Cortex of kidney (tissue), 1 donor: Measurements from ENCODE around the gene PUS10.
"Not testable (repeated sequence)": the region's sequence is repeated elsewhere in the genome, so short reads cannot be mapped to it uniquely, and the experiment has no call there.

Source experiments
- DNase-seq: peaks from one replicate; lab custom pipeline; 2025; lab: John Stamatoyannopoulos, UW

Gene PUS10

DNA sequence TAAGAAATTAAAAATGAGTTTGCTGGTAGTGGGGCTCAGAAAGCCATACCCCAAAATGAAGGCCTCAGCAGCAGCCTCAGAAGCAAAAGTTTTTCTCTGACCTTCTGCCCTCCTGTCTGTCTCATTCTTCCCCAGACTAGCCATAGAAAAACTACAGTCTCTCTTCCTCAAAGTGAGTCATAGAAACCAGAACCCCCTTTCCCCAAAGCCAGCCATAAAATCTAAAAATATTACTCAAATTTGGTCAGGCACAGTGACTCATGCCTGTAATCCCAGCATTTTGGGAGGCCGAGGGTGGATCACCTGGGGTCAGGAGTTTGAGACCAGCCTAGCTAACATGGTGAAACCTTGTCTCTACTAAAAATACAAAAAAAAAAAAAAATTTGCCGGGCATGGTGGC, 5.8 kb downstream of the PUS10 start:
- not testable (repeated sequence) for DNase-seq

DNA sequence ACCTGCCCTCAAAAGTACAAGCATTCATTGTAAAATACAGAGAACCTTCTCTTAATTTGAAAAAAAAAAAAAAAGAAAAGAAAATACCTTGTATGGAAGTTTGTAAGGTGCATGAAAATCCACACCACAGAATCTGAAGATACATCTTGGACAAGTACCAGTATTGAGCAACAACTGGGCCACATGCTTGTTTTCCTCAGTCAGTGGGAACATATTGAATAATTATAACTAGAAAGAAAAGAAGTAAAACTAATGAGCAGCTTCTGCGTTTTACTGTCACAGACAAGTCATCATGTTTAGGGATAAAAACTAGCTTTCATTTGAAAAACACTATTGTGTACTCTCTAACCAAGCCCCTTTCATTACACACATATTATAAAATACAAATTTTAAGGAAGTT, 6.4 kb downstream of the PUS10 start:
- DNase-seq, result no peak

DNA sequence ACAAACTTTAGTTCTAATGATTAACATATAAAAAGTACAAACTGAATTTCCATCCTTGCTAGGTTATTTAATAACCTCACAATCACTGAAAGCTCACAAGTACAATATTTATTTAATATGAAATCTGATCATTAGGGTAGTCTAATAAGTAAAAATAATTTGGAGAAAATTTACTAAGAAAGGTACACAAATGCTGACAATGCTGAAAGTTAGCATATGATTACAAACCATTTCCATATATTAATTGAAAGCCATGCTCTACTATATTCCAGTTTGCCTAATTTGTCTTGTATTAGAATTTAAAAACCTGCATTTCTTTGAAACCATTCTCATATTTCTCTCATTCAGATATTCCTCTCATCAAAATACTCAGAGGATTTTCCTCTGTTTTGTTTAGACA, 8.7 kb downstream of the PUS10 start:
- DNase-seq, result no peak

DNA sequence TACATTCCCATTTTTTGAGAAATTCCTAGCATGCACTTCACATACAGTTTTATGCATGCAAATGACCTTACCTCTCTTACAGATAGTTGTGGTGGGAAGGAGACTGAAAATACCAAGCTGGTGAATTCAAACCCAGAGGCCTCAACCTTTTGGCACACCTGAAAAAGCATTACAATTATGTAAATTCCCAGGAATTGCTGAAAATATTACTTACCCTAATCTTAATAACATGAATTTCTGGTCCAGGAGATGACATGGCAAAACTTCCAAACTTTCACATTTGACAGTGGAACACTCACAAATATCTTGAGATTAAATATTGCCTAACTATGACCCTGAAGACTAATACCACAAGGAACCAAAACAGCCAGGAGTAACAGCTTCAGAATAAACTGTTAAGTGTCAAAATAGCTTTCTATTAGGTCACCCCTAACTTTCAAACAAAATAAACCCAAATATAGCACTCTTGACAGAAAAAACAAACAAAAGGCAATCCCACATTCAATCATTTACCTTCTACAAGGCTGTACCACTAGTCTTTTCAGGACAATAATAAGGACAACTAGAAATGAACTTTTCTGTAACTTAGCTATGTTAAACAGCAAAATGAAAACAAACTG, 11.5 kb downstream of the PUS10 start:
- DNase-seq, result no peak

DNA sequence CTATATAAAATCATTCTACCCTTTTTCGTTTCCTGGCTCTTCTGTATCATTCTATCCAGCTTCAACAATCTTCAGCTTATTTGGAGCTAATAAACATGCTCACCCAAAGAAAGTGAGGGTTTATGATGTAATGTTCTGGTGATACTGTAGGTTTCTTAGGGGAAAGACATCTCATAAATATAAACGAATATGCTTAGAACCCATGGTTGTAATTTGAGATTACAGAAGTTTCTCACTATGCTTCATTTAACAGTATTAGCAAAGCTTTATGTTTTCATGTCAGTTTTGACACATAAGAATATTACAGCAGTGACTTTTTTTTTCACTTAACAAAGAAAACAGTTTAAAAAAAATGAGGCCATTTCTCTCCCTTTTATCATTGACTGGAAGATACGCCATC, 12.3 kb downstream of the PUS10 start:
- no peak for DNase-seq

DNA sequence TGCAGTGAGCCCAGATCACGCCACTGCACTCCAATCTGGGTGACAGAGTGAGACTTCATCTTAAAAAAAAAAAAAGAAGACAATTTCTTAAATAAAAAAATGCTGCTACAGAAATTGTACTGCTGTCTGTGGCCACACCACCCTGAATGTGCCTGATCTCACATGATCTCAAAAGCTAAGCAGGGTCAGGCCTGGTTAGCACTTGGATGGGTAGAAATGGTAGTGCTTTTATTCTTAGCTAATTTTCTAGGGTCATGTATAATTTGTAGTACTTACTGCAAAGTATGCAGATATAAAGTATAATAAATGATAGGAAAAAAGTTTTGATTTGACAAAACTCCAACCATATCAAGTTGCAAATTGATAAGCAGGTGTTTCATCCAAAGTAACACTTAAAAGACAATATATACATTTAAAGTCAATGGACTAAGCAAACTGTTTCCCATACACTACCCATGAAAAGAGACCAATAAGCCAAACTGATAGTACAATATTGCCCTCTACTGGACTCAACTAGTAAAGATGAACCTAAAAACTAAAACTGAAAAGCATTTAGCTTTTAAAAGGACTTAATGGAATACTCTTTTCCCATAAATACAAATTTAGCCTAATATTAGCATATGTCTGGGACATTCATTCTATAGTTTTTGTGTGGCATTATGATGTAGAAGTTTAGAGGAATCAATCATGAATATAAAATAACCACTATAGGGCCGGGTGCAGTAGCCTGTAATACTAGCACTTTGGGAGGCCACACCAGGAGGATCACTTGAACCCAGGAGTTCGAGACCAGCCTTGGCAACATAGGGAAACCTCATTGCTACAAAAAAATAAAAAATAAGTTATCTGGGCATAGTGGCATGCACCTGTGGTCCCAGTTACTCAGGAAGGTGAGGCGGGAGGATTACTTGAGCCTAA, 19.2 kb downstream of the PUS10 start:
- no peak for DNase-seq

DNA sequence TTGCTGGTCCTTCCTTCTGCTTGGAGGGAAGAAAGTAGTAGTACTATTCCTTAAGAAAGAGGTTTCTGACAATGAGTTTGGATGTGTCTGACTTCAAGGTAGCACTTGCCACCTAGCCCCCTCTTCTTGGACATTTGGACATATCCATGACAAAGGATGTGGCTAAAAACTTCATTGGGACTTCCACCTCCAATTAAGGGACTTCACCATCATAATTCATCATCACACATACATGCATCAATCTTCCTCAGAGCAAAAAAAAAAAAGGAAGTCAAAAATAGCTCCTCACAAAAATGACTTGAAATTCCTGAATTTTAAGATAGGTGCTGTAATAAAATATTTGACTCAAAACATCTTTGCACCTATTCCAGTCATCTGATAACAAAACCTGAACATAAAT, 23.9 kb downstream of the PUS10 start:
- DNase-seq, result no peak

DNA sequence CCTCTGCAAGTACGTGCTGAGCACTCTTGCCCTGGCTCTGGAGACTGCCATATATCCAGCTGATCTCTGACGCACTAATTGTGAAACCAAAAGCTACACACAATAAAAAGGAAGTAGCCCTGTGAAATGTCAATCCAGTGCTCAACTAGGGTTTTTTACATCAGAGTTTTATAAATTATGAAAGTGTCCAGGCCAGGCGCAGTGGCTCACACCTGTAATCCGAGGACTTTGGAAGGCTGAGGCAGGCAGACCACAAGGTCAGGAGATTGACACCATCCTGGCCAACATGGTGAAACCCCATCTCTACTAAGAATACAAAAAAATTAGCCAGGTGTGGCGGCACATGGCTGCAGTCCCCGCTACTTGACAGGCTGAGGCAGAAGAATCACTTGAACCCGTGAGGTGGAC, 25.1 kb downstream of the PUS10 start:
- no peak for DNase-seq

DNA sequence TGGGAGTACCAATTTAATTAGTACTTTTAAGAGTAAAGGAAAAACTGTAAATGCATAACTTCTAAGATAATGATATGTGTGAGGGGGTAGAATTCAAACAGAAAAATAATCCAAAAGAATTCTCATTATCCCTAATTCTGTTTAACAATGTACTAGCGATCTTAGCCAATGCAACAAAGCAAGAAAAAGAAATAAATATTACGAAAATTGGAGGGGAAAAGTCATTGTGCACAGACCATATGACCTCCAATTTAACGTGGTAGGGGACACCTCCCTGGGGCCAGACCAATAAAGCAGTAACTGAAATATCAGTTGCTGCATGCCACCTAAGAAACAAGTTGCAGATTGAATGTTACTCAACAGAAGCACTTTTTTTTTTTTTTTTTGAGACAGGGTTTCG, 26.4 kb downstream of the PUS10 start:
- DNase-seq, result no peak

DNA sequence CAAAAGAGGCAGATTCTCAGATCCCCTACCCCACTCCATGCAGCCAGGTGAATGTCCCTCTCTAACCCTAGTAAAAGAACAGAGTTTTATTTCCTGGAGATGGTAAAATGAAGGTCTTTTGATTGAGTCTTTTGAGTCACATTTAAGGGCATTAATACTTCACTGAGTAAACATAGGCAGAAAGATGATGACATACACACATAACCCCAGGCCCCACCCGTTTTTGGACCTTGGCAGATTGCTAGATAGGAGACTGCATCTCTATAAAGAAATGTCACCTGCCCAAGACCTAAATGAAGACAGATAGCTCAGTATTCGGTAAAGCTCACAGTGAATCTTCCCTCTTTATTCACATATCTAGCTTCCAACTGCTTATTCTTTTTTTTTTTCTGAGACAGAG, 28.8 kb downstream of the PUS10 start:
- DNase-seq, result no peak

DNA sequence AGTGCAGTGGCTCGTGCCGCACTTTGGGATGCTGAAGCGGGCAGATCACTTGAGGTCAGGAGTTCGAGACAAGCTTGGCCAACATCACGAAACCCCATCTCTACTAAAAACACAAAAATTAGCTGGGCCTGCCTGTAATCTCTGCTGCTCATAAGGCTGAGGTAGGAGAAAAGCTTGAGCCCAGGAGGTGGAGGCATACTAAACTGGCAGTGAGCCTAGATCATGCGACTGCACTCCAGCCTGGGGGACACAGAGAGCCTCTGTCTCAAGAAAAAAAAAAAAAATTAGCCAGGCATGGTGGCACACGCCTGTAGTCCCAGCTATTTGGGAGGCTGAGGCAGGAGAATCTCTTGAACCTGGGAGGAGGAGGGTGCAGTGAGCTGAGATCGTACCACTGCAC, 30.4 kb downstream of the PUS10 start:
- not testable (repeated sequence) for DNase-seq

DNA sequence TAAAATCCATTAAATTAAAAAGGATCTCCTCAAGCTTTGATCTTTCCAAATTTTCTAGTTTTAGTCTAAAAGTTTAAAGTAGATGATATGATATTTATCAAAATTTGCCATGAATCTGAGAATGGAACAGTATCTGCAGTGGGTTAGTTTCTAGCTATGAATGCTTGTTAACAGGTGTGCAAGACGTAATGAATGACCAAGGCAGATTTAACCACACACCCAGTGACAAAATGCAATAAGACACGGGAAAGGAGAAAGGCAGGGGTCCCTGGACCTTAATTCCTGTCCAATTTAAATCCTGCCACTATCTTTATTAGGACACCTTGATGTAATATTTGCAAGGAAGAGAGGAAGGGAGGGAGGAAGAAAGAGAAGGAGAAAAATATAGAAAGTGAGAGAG, 31.0 kb downstream of the PUS10 start:
- no peak for DNase-seq

DNA sequence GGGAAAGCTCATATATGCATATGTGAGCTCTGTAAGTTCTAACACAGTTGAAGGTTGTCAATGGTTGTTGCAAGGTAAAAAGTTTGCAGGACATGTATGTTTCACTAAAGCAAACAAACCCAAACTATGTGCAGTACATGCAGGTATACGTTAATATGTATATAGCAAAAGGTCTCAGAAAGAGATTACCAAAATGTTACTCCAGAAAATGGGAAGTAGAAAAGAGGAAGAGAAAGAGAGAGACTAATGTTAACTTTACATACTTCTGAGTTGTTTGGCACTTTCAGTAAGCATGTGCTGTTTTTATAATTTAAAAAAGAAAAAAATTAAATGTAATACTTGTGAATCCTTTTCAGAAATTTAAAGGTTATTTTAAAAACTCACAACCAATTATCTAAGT, 33.3 kb downstream of the PUS10 start:
- DNase-seq, result no peak

DNA sequence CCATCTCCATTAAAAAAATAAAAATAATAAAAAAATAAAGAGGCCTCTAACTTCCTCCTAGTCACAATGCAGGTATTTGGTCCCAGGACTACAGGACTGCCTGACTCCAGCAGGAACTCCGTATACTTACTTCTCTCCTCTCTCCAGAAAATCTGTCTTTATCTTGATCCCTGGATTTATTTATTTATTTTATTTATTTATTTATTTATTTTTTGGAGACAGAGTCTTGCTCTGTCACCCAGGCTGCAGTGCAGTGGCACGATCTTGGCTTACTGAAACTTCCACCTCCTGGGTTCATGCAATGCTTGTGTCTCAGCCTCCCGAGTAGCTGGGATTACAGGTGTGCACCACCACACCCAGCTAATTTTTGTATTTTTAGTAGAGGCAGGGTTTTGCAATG, 36.0 kb downstream of the PUS10 start:
- not testable (repeated sequence) for DNase-seq

DNA sequence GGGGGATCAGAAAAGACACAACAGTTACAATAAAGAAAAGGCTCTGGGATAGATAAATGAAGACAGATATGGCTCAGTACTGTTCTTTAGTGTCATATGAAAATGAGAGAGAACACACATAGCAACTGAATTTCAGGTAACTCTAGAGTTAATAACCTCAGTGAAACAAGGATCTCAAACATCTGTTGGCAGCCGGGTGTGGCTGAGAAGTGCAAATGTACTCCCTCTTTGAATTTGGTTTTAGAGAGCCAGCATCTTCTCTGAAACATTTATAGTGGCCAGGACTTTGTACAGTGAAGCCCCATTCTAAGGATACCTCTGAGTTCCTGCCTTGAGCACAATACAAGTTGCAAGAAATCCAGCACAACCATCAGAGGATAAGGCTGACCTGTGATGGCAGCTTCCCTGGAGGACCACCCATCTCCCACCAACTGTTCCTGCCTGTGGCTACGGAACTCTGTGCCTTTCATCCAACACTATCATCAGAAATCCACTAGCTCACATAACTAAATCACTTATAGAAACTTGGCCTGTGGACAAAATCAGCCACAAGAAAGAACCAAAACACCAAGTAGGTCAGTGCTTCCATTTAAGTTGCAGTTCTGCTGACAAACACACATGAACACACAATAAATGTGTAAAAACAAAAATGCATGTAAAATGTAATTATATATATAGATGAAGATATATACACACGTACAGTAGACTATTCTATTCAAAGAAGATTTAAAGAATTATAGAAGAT, 37.8 kb downstream of the PUS10 start:
- no peak for DNase-seq

DNA sequence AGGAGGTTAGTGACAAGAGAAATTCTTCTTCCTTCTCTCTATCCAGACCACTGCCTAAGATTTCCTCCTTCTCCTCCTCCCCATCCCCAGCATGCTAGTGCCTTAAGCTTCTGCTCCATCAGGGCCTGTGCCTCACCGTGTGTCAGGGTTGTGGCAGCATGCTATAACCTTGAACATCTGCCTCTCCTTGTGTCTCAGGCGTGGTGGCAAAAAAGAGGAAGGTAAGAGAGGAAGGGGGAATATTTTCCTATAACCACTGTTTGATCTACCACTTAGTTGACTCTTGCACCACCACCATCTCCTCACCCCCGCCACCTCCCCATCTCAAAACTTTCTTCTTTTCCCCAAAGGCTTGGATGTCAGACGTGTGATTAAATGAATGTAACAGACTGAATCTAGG, 38.8 kb downstream of the PUS10 start:
- no peak for DNase-seq

DNA sequence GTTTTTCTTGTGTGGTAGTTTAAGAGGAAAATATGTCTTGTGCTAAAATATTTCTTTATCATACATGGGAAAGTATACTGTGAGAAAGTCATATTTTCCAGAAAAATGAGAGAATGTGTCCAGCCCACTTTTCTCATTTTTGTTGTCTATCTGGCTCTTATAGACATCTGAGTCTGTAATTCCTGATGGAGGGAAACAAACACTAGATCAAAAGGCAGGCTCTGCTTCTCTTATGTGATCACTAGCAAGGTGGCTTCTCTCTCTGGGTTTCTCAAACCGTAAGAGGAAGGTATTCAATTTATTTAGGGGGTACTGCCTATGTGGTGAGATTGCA, 40.5 kb downstream of the PUS10 start:
- no peak for DNase-seq

DNA sequence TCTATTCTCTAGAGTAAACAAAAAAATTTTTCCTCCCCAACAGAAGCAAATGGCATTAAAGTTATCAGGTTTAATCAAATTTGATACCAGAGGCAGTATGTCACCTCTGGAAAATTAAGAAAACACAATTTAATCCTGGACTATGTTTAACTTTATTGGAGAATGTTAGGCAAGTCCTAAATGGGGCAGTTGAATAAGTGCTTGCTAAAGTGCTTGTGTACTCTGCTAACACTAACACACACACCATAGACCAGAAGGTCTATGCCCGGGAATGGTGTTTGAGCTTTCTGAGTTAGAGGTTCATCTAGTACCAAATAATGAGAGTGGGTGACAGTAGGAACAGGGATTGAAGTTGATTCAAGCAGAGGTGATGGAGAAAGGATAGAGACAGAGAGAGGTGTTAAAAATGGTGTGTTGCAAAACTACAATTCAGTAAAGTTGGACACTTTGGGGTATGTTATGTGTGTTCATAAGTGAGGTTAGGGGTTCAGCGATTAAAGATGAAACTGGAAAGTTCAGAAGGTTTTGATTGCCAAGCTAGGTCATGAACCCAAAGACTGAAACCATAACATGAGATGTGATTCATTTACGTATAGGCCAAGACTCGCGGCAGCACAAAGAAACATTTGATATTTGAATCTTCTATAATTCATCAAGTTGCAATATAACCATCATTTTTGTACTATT, 41.0 kb downstream of the PUS10 start:
- no peak for DNase-seq

DNA sequence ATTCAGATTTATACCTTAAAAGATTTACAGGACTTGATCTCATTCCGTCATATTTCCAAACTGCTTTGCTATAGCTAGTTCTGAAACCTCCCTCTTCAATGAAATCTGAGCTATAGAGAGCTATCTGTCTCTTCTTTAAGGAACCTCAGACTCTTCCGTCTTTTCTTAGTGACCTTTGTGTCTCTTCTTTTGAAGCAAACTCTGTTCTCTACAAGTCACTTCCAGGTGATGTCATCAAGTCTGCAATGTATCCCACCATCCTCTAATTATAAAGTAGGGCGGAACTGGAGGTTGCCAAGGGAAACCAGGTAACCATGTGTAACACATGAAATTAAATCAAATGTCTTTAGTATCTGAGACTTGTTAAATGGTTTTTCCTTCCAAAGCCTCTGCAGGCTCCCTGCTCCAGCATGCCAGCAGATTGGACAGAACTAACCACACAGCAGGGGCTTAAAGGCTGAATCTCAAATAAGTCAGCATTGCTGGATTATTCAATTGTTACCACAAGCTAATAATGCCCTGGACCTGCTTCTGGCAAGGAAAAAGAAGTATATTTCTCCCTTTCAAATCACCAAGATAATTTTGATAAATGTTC, 41.7 kb downstream of the PUS10 start:
- no peak for DNase-seq

DNA sequence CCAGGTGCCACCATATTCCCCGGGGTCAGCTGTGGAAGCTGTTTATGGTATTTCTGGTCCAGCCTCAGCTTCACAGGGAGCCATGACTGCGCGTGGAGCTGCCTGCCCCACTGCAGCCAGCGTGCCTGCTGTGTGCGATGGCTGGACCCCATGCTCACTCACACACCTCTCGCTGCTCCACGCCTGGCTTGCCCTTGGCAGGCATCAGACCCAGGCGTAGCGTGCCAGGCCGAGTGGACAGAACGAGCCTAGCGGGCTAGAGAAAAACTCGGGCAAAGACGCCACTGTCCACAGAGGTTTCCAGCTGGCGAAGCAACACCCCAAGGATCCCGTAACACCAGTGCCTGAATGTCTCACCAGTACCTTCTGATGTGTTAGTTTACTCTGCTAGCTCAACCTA, 43.4 kb downstream of the PUS10 start:
- DNase-seq, result no peak

DNA sequence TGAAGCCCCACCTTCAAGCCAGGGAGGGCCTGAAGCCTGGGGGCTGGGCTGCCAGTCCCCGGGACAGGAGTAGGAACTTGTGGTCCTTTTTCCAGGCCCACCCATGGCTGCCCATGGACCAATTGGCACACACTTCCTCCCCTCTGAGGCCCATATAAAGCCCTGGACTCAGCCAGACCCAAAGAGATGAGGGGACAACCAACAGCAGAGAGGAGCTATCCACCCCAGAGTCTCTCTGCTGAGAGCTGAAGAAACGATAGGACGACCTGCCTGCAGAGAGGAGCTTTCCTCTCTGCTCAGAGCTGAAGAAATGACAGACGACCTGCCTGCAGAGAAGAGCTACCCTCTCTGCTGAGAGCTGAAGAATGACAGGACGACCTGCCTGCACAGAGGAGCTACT, 44.4 kb downstream of the PUS10 start:
- DNase-seq, result no peak
